Naive thymus-derived CD8-positive, alpha-beta T cell (primary cell): Measurements from ENCODE around the gene BICC1. TPM values are rescaled to one million over a fixed set of nuclear protein-coding genes. Genes with fewer than 3 reads are reported as not detected.

Experiments used
- ATAC-seq, 2 donors: fragments of 150-1000 bp; cut with Tn5 transposase in 1 of 2; sonication (Bioruptor Pico), chemical (Tn5 transposase) in 1 of 2; 1 replicate in 1 of 2; 2 replicates in 1 of 2; pipeline ENCODE4 v1.10.0; 2021; ENCODE audit warnings: mild to moderate bottlenecking in 2 of 2, moderate library complexity in 2 of 2
- POLR2A ChIA-PET: fragments of 350-600 bp; sonication (Branson Sonifier 250); formaldehyde crosslinking; loops from one replicate; lab custom pipeline; 2021; ENCODE audit warnings: antibody characterized with exemption; lab: Charles Lee
- DNase-seq, 10 donors: peaks; one replicate each; pipeline versions ENCODE4 v3.0.0 to v3.0.0-alpha.2; 2020 to 2022
- H3K27ac Mint-ChIP-seq, 10 donors: one replicate each; pipeline ENCODE4 v1.8.0; 2020 to 2022; ENCODE audit warnings: mild to moderate bottlenecking in 10 of 10, mixed read lengths in 10 of 10, moderate library complexity in 4 of 10, inconsistent platforms in 1 of 10
- H3K27me3 Mint-ChIP-seq, 5 donors: one replicate each; pipeline ENCODE4 v1.8.0; 2021 to 2022; ENCODE audit warnings: mixed read lengths in 5 of 5
- H3K36me3 Mint-ChIP-seq, 3 donors: one replicate each; pipeline ENCODE4 v1.8.0; 2020 to 2022; ENCODE audit warnings: mixed read lengths in 3 of 3, mild to moderate bottlenecking in 2 of 3, inconsistent platforms in 1 of 3
- H3K4me1 Mint-ChIP-seq, 4 donors: one replicate each; pipeline ENCODE4 v1.8.0; 2021 to 2022; ENCODE audit warnings: mixed read lengths in 4 of 4
- H3K4me3 Mint-ChIP-seq, 10 donors: one replicate each; pipeline ENCODE4 v1.8.0; 2020 to 2022; ENCODE audit warnings: mild to moderate bottlenecking in 10 of 10, mixed read lengths in 10 of 10, moderate library complexity in 6 of 10, inconsistent platforms in 1 of 10
- H3K9me3 Mint-ChIP-seq, 9 donors: one replicate each; pipeline ENCODE4 v1.8.0; 2020 to 2022; ENCODE audit warnings: mixed read lengths in 9 of 9, mild to moderate bottlenecking in 3 of 9, inconsistent platforms in 1 of 9, moderate library complexity in 1 of 9
- polyA plus RNA-seq, 3 donors: library from polyadenylated mRNA; unstranded; fragments of 300-500 nt; fragmentation: Illumina TruSeq; gene quantifications; one replicate each; pipeline ENCODE4 v1.2.3, GENCODE V29; 2021
- total RNA-seq, 8 experiments: library from RNA in 2 of 8; stranded (reverse) in 2 of 8; gene quantifications; one replicate each; pipeline ENCODE4 v1.2.3 and lab custom pipeline; 2021 to 2026

The BICC1 gene
- total and polyA plus RNA-seq, 5 experiments from 2014 or later: not detected

DNA sequence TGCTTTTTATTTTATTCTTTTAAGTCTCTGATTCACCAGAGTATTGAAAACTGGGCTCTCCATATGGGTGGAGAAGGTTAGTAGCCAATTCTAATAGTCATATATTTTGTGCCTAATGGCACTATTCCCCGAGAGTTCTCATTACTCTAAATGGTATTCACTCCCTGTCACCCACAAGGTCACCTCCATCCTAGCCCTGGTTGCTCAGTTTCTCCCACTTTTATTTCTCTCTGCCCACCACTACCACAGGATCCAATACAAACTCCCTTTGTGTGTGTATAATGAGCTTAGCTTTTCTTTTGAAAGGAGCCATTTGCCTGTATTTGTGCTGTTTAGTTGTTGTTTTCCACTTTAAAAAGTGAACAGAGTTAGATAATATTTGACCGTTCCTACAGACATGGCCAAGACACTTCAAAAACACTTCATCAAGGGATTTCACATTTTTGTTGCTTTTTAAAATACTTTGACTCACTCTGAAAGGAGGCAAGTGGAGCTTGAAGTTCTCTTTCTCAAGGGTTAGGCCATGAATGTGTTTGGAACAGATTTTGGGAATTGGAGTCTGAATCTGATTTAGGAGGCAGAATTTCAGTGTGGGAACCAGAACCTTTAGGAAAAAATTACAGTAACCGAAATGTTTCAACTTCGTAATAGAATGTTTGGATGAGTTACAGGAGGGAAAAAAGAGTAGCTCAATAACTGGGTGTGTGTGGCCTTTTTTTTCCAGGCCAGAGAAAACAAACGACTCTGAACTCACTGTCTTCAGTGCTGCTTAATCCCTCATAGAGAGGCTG is 321.3 kb downstream of the BICC1 start:
- Mint-ChIP-seq H3K4me3 (no peak overlapping the region), H3K27me3 (peaks cover 0 to 8% (median 4%) of the 10 kb centered on the region in 5 donors), H3K9me3 (peaks cover 0 to 2% (median 0%) of the 10 kb centered on the region in 9 donors), H3K27ac (no peak overlapping the region), H3K36me3 (no peaks in the 10 kb centered on the region), H3K4me1 (no peaks in the 10 kb centered on the region)
- POLR2A ChIA-PET: no interaction called here
- DNase-seq: no peak
- ATAC-seq: no peak

DNA sequence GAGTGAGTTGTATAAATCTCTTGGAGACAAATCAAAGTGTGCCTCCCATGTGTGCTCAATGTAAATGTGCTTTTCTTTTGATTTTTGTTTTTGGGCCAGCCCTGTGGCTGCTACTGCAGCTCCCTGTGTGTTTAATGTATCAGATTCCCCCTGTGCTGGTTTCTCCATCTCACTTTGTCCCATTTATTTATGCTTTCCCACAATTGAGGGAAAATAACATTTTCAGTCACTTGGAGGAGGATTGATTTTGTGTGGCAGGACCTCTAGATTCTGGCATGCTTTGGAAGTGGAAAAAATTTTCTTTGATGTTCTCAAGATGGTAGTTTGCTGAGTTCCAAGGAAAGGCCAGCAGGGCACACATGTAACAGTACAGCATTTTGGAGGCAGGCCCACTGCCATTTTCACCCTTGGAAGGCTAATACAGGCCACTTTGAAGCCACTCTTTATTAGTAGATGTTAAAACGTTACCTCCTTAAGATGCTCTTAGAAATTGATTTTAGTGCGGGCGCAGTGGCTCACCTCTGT is 323.6 kb downstream of the BICC1 start:
- H3K27ac Mint-ChIP-seq: no peak overlapping the region
- no peaks in the 10 kb centered on the region for H3K4me1 Mint-ChIP-seq
- POLR2A ChIA-PET: no interaction called here
- no peak overlapping the region for H3K4me3 Mint-ChIP-seq
- DNase-seq: no peak
- H3K27me3 Mint-ChIP-seq: peaks cover 0 to 8% (median 4%) of the 10 kb centered on the region in 5 donors
- ATAC-seq: no peak
- no peaks in the 10 kb centered on the region for H3K36me3 Mint-ChIP-seq
- H3K9me3 Mint-ChIP-seq: peaks cover 0 to 2% (median 0%) of the 10 kb centered on the region in 9 donors

DNA sequence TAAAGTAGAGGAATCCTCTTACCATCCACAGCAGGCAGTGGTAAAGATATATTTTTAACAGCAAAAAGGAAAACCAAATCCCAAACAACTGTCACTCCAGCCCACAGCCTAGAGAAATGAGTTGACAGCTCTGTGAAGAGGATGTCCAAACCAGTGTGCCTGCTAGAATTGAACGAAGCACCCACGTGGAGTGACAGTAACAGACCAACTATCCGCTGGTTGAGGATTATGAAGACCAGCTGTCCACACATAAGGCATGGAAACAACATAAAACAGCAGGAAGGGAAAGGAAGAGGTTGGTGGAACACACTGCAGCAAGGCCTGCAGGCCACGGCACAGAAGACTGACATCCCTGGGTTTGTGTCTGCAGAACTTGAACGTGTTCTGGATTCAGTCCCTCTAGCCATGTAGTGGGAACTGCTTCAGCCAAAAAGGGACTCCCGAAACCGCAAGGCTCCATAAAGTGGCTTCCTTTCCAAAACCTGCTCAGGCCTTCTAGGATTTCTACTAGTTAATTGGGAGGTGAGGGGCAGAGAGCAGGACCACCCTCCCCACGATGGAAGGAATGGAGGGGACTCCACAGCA is 324.4 kb downstream of the BICC1 start:
- Mint-ChIP-seq H3K4me3 (no peak overlapping the region), H3K27ac (no peak overlapping the region), H3K4me1 (no peaks in the 10 kb centered on the region), H3K9me3 (peaks cover 0 to 2% (median 0%) of the 10 kb centered on the region in 9 donors), H3K27me3 (peaks cover 0 to 8% (median 4%) of the 10 kb centered on the region in 5 donors), H3K36me3 (no peaks in the 10 kb centered on the region)
- no peak for DNase-seq
- POLR2A ChIA-PET: no interaction called here
- ATAC-seq: no peak

DNA sequence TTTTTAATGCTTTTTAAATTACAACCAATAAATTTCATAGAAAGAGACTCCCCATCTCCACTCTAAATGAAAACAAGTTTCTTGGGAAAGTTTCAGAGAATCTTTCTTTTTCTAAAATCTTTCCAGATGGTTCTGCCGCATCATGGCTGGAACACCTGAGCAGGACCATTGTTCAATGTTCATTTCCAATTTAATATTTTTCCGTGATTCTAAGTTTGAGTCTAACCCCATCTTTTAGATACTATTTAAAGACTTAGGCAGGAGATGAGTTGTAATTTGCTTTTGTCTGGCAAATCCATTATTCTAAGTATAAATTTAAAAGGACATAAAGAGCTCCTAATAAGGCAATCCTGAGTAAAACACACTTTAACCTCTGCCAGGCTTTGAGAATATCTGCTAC is 325.2 kb downstream of the BICC1 start:
- POLR2A ChIA-PET: no interaction called here
- H3K36me3 Mint-ChIP-seq: no peaks in the 10 kb centered on the region
- H3K27me3 Mint-ChIP-seq: peaks cover 0 to 8% (median under 1%) of the 10 kb centered on the region in 5 donors
- ATAC-seq (no peak), DNase-seq (no peak)
- H3K4me3 Mint-ChIP-seq: no peak overlapping the region
- H3K27ac Mint-ChIP-seq: no peak overlapping the region
- H3K9me3 Mint-ChIP-seq: peaks cover 0 to 2% (median 0%) of the 10 kb centered on the region in 9 donors
- no peaks in the 10 kb centered on the region for H3K4me1 Mint-ChIP-seq

DNA sequence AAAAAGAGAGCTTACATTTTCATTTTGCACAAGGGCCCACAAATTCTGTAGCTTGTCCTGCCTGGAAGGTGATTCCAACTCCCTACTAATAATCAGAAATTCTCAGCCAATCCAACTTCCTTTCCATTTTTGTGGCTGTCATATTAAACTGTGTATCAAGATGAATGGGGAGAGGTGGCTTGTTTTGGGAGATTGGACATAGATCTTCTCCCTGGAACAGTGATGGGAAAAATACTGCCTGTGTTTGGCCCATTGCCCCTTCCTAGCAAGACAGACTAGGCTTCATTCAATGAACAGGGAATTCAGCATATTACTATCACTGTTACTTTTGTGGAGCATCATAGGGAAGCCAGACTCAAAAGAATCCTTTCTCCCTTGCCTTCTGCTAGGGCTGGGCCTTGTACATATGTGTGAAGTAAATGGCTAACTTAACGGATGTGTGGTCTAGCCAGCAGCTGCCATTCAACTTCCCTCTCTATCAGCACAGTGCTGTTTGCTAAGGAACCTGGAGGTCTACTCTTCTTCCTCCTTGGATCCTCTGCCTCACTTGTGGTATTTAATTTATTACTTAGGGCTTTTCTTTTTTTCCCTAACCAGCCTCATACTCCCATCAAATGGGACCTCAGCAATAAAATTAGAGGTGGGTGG is 326.0 kb downstream of the BICC1 start:
- Mint-ChIP-seq H3K27me3 (peaks cover 0 to 8% (median 4%) of the 10 kb centered on the region in 5 donors), H3K4me3 (no peak overlapping the region), H3K4me1 (no peaks in the 10 kb centered on the region), H3K9me3 (peaks cover 0 to 3% (median 0%) of the 10 kb centered on the region in 9 donors), H3K27ac (no peak overlapping the region), H3K36me3 (no peaks in the 10 kb centered on the region)
- no peak for DNase-seq
- POLR2A ChIA-PET: no interaction called here
- no peak for ATAC-seq

DNA sequence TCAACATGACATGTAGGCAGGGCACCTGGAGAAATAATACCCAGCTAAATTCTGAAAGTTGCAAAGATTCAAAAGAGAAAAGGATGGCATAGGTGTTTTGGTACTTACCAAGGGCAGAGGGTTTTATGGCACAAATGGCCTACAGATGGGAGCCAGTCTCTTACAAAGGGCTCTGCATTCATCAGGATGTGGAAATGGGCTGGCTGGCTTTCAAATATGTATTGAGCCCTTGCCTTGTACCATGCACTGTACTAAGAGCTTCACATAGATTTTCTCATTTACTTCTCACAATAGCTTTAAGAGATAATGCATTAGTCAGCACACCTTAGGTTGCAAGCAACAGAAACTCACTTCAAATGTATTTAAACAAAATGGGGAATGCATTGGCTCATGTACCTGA is 327.1 kb downstream of the BICC1 start:
- no peak overlapping the region for H3K4me3 Mint-ChIP-seq
- peaks cover 0 to 16% (median 4%) of the 10 kb centered on the region in 5 donors for H3K27me3 Mint-ChIP-seq
- DNase-seq (no peak), ATAC-seq (no peak)
- no peak overlapping the region for H3K27ac Mint-ChIP-seq
- H3K4me1 Mint-ChIP-seq: no peaks in the 10 kb centered on the region
- peaks cover 0 to 4% (median 0%) of the 10 kb centered on the region in 9 donors for H3K9me3 Mint-ChIP-seq
- POLR2A ChIA-PET: no interaction called here
- H3K36me3 Mint-ChIP-seq: no peaks in the 10 kb centered on the region

DNA sequence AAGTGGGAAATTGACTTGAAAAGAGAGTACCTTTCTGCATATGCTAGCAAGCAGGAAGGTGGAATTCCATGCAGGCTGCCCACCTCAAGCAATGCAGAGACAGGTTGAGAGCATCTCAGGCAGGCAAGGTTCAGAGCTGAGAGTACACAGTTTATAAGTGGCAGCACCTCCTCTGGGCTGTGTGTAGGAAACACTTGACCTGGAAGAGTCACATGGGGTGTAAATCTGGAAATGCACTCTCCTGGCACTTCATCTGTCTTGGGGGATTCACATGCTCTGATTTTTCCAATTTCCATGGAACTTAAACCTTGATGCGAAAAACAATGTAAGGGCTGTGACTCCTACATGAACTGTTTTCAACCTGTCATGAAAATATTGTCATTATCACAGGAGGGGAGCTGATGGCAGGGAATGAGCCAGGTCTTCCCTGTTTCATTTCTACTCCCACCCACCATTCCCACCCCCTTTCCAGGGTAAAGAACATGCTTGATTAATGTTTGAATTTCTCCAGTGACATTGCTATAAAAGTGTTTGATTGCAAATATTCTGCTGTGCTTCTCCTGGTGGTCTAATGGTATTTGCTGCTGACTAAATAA is 328.3 kb downstream of the BICC1 start:
- DNase-seq (no peak), ATAC-seq (no peak)
- H3K27ac Mint-ChIP-seq: no peak overlapping the region
- no peaks in the 10 kb centered on the region for H3K36me3 Mint-ChIP-seq
- H3K9me3 Mint-ChIP-seq: peaks cover 0 to 4% (median 0%) of the 10 kb centered on the region in 9 donors
- H3K4me3 Mint-ChIP-seq: no peak overlapping the region
- POLR2A ChIA-PET: no interaction called here
- H3K27me3 Mint-ChIP-seq: peaks cover 1 to 20% (median 4%) of the 10 kb centered on the region in 5 donors
- H3K4me1 Mint-ChIP-seq: no peaks in the 10 kb centered on the region

DNA sequence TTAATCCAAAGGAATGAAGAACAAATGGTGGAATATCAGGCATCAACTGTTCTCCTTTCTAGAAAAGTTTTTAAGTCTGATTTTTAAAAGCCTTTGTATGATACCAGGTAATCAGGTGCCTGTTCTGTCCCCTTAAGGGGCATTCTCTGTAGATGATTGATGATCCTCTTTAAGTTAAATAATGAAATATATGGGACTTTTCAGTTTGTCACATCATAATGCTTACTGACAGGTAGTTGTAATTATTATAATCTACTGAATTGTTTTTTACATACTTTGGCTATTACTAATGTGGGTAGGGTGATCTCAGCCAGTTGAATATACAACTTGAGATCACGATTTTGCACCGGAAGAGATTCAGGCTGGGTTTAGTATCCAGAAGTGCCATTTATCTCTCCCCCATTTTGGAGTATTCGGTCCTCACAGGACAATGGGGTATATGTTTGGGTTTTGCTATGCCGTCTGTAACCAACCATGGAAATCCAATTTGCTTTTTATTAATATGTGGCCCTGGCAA is 330.2 kb downstream of the BICC1 start:
- DNase-seq (no peak), ATAC-seq (no peak)
- Mint-ChIP-seq H3K27me3 (peaks cover 1 to 20% (median 2%) of the 10 kb centered on the region in 5 donors), H3K36me3 (no peaks in the 10 kb centered on the region), H3K27ac (no peak overlapping the region), H3K9me3 (peaks cover 0 to 4% (median 0%) of the 10 kb centered on the region in 9 donors), H3K4me3 (no peak overlapping the region), H3K4me1 (no peaks in the 10 kb centered on the region)
- POLR2A ChIA-PET: no interaction called here

DNA sequence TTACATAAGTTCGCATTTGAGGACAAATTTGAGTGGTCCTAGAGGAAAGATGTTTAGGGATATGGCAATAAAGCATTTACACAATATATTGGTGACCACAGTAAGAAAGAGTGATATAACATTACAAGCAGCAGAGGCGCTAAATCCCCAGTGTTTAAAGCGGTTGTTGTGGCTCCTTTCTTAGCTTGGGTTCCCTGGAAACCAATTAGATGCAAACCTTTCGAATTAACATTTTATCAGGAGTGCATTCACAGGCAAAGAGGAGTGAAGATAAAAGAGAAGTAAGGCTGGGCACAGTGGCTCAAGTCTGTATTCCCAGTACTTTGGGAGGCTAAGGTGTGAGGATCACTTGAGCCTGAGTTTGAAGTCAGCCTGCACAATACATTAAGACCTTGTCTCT is 331.1 kb downstream of the BICC1 start:
- no peaks in the 10 kb centered on the region for H3K4me1 Mint-ChIP-seq
- peaks cover 1 to 20% (median 2%) of the 10 kb centered on the region in 5 donors for H3K27me3 Mint-ChIP-seq
- H3K9me3 Mint-ChIP-seq: peaks cover 0 to 4% (median 0%) of the 10 kb centered on the region in 9 donors
- H3K36me3 Mint-ChIP-seq: no peaks in the 10 kb centered on the region
- DNase-seq (no peak), ATAC-seq (no peak)
- H3K27ac Mint-ChIP-seq: no peak overlapping the region
- H3K4me3 Mint-ChIP-seq: no peak overlapping the region
- POLR2A ChIA-PET: no interaction called here

DNA sequence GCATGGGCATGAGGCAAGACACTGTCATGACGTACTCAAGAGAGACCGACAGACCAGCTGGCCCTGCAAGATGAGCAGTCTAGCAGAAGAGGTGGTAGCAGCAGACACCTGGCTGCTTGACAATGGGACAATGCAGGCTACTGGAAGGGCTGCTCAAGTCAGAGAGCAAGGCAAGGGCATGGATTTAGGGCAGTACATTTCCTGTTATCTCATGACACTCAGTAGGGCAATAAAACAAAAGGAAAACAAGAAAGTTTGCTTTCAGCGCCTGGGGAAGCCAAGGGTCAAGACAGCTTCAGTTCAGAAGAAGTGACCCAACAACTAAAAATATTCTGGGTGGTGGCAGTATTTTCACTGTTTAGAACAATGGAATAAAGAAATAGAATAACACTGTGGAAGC is 332.0 kb downstream of the BICC1 start:
- POLR2A ChIA-PET: no interaction called here
- Mint-ChIP-seq H3K36me3 (no peaks in the 10 kb centered on the region), H3K27ac (no peak overlapping the region), H3K27me3 (peaks cover 1 to 20% (median 2%) of the 10 kb centered on the region in 5 donors), H3K4me1 (no peaks in the 10 kb centered on the region), H3K4me3 (no peak overlapping the region), H3K9me3 (peaks cover 0 to 4% (median 0%) of the 10 kb centered on the region in 9 donors)
- no peak for DNase-seq
- no peak for ATAC-seq

DNA sequence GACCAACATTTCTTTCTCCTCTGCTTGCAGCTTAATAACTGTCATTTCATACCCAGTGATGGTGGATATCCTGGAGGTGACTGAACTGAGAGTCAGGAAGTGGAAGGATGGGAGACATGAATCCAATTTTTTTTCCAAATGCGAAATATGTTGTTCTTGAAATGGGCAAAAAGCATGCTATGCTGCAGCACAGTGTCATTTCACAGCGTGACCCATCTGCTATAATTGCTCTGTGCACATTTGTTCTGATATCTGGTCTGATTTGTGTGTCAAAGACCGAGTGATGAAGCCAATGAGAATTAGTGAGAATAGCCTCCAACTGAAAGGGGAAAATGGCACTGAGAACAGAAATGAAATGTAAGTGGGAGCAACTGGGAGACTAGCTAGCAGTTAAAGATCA is 334.2 kb downstream of the BICC1 start:
- POLR2A ChIA-PET: no interaction called here
- DNase-seq (no peak), ATAC-seq (no peak)
- no peaks in the 10 kb centered on the region for H3K4me1 Mint-ChIP-seq
- no peak overlapping the region for H3K4me3 Mint-ChIP-seq
- no peaks in the 10 kb centered on the region for H3K36me3 Mint-ChIP-seq
- H3K27me3 Mint-ChIP-seq: peaks cover 0 to 20% (median 2%) of the 10 kb centered on the region in 5 donors
- H3K9me3 Mint-ChIP-seq: peaks cover 0 to 4% (median 0%) of the 10 kb centered on the region in 9 donors
- no peak overlapping the region for H3K27ac Mint-ChIP-seq

DNA sequence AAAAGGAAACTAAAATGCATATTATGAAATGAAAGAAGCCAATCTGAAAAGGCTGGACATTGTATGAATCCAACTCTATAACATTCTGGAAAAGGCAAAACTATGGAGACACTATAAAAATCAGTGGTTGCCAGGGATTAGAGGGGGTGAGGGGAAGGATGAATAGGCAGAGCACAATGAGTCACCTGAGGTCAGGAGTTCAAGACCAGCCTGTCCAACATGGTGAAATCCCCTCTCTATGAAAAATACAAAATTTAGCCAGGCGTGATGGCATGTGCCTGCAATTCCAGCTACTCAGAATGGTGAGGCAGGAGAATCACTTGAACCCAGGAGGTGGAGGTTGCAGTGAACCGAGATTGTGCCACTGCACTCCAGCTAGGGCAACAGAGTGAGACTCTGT is 338.9 kb downstream of the BICC1 start:
- Mint-ChIP-seq H3K27me3 (no peaks in the 10 kb centered on the region), H3K27ac (no peak overlapping the region), H3K4me3 (no peak overlapping the region), H3K4me1 (no peaks in the 10 kb centered on the region), H3K9me3 (peaks cover 0 to 2% (median 0%) of the 10 kb centered on the region in 9 donors), H3K36me3 (no peaks in the 10 kb centered on the region)
- POLR2A ChIA-PET: no interaction called here
- no peak for DNase-seq
- ATAC-seq: no peak
